Hepatocyte (in vitro differentiated cells): ENCODE results near the gene TNS2. TPM values are rescaled to one million over a fixed set of nuclear protein-coding genes. Genes with fewer than 3 reads are reported as not detected.
"Not testable (repeated sequence)": the region's sequence is repeated elsewhere in the genome, so short reads cannot be mapped to it uniquely, and the experiment has no call there.

Experiments
- DNase-seq: peaks from one replicate; pipeline ENCODE4 v3.0.0-alpha.2; 2016; ENCODE audit warnings: low spot score
- H2AFZ ChIP-seq: fragments of 200-600 bp; sonication (generic); 2 replicates; pipeline ENCODE4 v1.6.0; 2016; ENCODE audit warnings: antibody characterized with exemption, mild to moderate bottlenecking
- H3K27ac ChIP-seq: fragments of 200-600 bp; sonication (generic); 2 replicates; pipeline ENCODE4 v1.5.1; 2016; ENCODE audit warnings: mild to moderate bottlenecking
- H3K27me3 ChIP-seq: fragments of 200-600 bp; sonication (generic); 2 replicates; pipeline ENCODE4 v1.6.1; 2016
- H3K36me3 ChIP-seq: fragments of 200-600 bp; sonication (generic); replicated peaks from 2 replicates; pipeline ENCODE4 v1.5.1; 2016; ENCODE audit warnings: low read depth; ENCODE audit not compliant: insufficient read depth
- H3K4me1 ChIP-seq: fragments of 200-600 bp; sonication (generic); 2 replicates; pipeline ENCODE4 v1.5.1; 2016; ENCODE audit warnings: mild to moderate bottlenecking, moderate library complexity; ENCODE audit not compliant: insufficient read depth
- H3K4me2 ChIP-seq: fragments of 200-600 bp; sonication (generic); 2 replicates; pipeline ENCODE4 v1.6.0; 2016
- H3K4me3 ChIP-seq: fragments of 200-600 bp; sonication (generic); 2 replicates; pipeline ENCODE4 v1.5.1; 2016; ENCODE audit warnings: mild to moderate bottlenecking
- H3K79me2 ChIP-seq: fragments of 200-600 bp; sonication (generic); 2 replicates; pipeline ENCODE4 v1.6.0; 2017; ENCODE audit warnings: mild to moderate bottlenecking
- H3K9me2 ChIP-seq: fragments of 200-600 bp; sonication (generic); replicated peaks from 2 replicates; pipeline ENCODE4 v1.6.0; 2017; ENCODE audit warnings: mild to moderate bottlenecking; ENCODE audit not compliant: insufficient read depth
- H3K9me3 ChIP-seq: fragments of 200-600 bp; sonication (generic); 2 replicates; pipeline ENCODE4 v1.5.1; 2016; ENCODE audit warnings: low read depth, mild to moderate bottlenecking
- H4K20me1 ChIP-seq: fragments of 200-600 bp; sonication (generic); 2 replicates; pipeline ENCODE4 v1.6.0; 2016; ENCODE audit warnings: mild to moderate bottlenecking; ENCODE audit not compliant: insufficient read depth, poor library complexity, severe bottlenecking
- EZH2 ChIP-seq: fragments of 200-600 bp; sonication (generic); IDR thresholded peaks from 2 replicates; pipeline ENCODE4 v1.6.1; 2016; ENCODE audit warnings: antibody characterized with exemption, mild to moderate bottlenecking, borderline replicate concordance
- EZH2phosphoT487 ChIP-seq: fragments of 200-600 bp; sonication (generic); IDR thresholded peaks from one replicate; pipeline ENCODE4 v1.6.1; 2018; ENCODE audit warnings: antibody characterized with exemption, mild to moderate bottlenecking, low read depth, moderate library complexity; ENCODE audit not compliant: unreplicated experiment, severe bottlenecking
- WGBS: methylation state at CpG from one replicate; pipeline ENCODE4 v1.1.6; 2016; ENCODE audit warnings: low lambda C conversion rate; ENCODE audit errors: missing lambda C conversion rate; 5-methylcytosine and 5-hydroxymethylcytosine counted together
- polyA plus RNA-seq: library from polyadenylated mRNA; unstranded; fragments of >200 nt; fragmentation: Nextera tagmentation; extraction: Ambion mirVana; gene quantifications from 2 replicates; pipeline ENCODE4 v1.2.1, GENCODE V29; 2016
- total RNA-seq: library from RNA; depleted of rRNA; stranded (reverse); fragments of >200 nt; gene quantifications from 2 replicates; pipeline ENCODE4 v1.2.3, GENCODE V29; 2014
- TF ChIP-seq, protein P1 (sequence below): fragments of 200-600 bp; sonication (generic); IDR thresholded peaks from 2 replicates; pipeline ENCODE4 v1.5.1; 2016; ENCODE audit warnings: antibody characterized with exemption, mild to moderate bottlenecking; ENCODE audit not compliant: poor library complexity

Gene TNS2
- total and polyA plus RNA-seq, 2 experiments from 2014 or later = 15.9 to 32.2 TPM

DNA sequence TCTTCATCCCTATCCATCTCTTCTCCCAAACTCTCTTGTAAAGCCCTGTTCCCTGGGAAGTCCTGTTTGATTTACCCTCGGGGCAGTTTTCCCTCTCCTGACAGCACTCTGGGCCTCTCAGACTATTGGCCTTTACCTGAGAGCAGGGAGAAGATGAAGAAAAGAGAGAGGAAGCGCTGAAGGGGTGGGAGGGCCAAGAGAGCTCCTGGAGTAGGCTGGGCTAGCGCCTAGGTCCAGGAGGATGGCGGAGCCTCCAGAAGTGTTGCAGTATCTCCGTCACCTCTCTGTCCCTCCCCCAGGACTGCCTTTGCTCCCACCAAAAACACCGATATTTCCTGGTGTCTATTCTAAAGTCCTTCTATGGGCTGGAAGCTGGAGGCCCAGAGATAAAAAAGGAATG, 41.9 kb downstream of the TNS2 start:
- no peak for DNase-seq
- no peaks in the 10 kb centered on the region for H3K36me3 ChIP-seq
- H3K27me3 ChIP-seq = no peaks in the 10 kb centered on the region
- H3K4me1 ChIP-seq = peaks cover 11% of the 10 kb centered on the region
- 78% methylated on average over 6 of the region's 6 CpGs for whole genome bisulfite sequencing
- no peak overlapping the region for H3K4me3 ChIP-seq
- no peak overlapping the region for H3K4me2 ChIP-seq
- no peaks in the 10 kb centered on the region for H3K9me2 ChIP-seq
- H3K79me2 ChIP-seq = no peaks in the 10 kb centered on the region
- H2AFZ ChIP-seq = no peak overlapping the region
- TF ChIP-seq EZH2 = no peak
- H3K9me3 ChIP-seq = no peaks in the 10 kb centered on the region
- H3K27ac ChIP-seq = no peak overlapping the region
- H4K20me1 ChIP-seq = no peaks in the 10 kb centered on the region

DNA sequence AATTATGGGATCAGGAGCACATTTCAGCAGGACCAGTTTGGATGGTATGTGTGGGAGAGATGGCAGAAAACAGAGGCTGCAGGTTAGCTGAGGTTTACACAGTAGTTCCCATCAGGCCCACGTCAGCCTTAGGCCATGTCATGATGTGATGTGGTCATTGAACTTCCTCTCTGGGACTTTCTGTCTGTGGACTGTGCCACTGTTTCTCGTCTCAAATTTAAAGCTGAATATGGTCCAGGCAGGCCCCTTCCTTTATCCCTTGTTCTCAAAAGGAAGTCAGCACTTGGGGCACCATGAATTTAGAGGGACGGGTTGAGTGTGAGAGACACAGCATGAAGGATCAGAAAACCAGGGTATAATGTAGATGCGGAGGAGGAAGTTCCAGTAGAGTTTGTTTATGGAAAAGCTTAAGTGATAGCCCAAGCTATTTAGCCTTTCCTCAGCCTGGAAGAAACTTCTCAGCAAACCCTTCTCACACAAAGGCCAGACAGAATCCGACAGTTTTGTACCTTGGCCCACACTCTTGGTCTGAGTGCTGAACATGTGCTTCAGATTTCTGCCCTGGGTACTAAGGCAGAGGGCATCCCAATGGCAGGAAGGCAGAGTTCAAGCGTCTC, 44.0 kb downstream of the TNS2 start:
- Histone ChIP-seq H2AFZ (no peak overlapping the region), H4K20me1 (no peaks in the 10 kb centered on the region), H3K4me3 (no peak overlapping the region), H3K9me2 (no peaks in the 10 kb centered on the region), H3K9me3 (no peaks in the 10 kb centered on the region), H3K27me3 (no peaks in the 10 kb centered on the region), H3K4me1 (peaks cover 25% of the 10 kb centered on the region), H3K79me2 (no peaks in the 10 kb centered on the region), H3K4me2 (no peak overlapping the region), H3K27ac (peak overlapping the region; percentile 75), H3K36me3 (no peaks in the 10 kb centered on the region)
- 59% methylated on average over 6 of the region's 6 CpGs for WGBS
- no peak for DNase-seq
- TF ChIP-seq, protein P1, sequence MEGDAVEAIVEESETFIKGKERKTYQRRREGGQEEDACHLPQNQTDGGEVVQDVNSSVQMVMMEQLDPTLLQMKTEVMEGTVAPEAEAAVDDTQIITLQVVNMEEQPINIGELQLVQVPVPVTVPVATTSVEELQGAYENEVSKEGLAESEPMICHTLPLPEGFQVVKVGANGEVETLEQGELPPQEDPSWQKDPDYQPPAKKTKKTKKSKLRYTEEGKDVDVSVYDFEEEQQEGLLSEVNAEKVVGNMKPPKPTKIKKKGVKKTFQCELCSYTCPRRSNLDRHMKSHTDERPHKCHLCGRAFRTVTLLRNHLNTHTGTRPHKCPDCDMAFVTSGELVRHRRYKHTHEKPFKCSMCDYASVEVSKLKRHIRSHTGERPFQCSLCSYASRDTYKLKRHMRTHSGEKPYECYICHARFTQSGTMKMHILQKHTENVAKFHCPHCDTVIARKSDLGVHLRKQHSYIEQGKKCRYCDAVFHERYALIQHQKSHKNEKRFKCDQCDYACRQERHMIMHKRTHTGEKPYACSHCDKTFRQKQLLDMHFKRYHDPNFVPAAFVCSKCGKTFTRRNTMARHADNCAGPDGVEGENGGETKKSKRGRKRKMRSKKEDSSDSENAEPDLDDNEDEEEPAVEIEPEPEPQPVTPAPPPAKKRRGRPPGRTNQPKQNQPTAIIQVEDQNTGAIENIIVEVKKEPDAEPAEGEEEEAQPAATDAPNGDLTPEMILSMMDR = no peak
- TF ChIP-seq EZH2 = no peak
- TF ChIP-seq EZH2phosphoT487 = no peak

DNA sequence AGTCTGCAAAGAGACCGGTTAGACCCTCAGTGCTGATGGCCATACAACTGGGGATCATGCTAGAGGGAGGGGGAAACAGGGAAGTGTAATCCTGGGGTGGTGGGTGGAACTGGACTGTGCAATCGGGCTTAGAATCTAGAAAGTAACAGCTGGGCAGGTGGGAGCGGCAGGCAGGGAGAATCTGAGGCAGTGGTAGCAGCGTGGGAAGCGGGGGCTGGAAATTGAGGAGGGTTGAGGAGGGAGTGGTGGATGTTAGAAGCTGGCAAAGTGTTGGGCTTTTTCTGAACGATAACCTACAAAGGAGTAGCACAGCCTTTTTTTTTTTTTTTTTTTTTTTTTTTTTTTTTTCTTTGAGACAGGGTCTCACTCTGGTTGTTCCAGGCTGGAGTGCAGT, 44.5 kb downstream of the TNS2 start:
- Histone ChIP-seq H2AFZ (no peak overlapping the region), H3K4me3 (no peak overlapping the region), H3K4me1 (peaks cover 30% of the 10 kb centered on the region), H4K20me1 (no peaks in the 10 kb centered on the region), H3K36me3 (no peaks in the 10 kb centered on the region), H3K9me3 (no peaks in the 10 kb centered on the region), H3K79me2 (no peaks in the 10 kb centered on the region), H3K4me2 (no peak overlapping the region), H3K9me2 (no peaks in the 10 kb centered on the region), H3K27ac (peak overlapping the region; percentile 75), H3K27me3 (no peaks in the 10 kb centered on the region)
- TF ChIP-seq EZH2phosphoT487 (no peak), EZH2 (no peak)
- TF ChIP-seq, protein P1 = no peak
- 78% methylated on average over 6 of the region's 6 CpGs for WGBS
- no peak for DNase-seq

DNA sequence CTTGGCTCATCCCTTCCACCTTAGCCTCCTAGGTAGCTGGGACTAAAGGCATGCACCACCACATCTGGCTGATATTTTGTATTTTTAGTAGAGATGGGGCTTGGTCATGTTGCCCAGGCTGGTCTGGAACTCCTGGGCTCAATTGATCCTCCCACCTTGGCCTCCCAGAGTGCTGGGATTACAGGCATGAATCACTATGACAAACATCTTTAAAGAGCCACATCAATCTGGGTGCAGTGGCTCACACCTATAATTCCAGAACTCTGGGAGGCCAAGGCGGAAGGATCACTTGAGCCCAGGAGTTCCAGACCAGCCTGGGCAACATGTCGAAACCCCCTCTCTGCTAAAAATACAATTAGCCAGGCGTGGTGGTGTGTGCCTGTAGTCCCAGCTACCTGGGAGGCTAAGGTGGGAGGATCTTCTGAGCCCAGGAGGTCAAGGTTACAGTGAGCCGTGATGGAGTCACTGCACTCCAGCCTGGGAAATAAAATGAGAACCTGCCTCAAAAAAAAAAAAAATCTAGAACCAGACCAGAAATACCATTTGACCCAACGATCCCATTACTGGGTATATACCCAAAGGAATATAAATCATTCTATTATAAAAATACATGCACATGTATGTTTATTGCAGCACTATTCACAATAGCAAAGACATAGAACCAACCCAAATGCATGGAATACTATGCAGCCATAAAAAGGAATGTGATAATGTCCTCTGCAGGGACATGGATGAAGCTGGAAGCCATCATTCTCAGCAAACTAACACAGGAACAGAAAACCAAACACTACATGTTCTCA, 45.1 kb downstream of the TNS2 start:
- 94% methylated on average over 5 of the region's 5 CpGs for WGBS
- not testable (repeated sequence) for H3K79me2 ChIP-seq, H3K4me3 ChIP-seq, H3K36me3 ChIP-seq, H3K27me3 ChIP-seq, H3K9me2 ChIP-seq, H2AFZ ChIP-seq, H4K20me1 ChIP-seq, H3K27ac ChIP-seq, DNase-seq, H3K9me3 ChIP-seq, H3K4me2 ChIP-seq
- peaks cover 30% of the 10 kb centered on the region for H3K4me1 ChIP-seq

DNA sequence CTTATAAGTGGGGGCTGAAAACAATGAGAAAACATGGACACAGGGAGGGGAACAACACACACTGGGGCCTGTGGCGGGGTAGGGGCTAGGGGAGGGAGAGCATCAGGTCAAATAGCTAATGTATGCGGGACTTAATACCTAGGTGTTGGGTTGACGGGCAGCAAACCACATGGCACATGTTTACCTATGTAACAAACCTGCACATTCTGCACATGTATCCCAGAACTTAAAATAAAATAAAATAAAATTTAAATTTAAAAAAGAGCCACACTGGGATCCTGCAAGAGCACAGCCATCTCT, 45.7 kb downstream of the TNS2 start:
- not testable (repeated sequence) for H2AFZ ChIP-seq, H3K4me3 ChIP-seq, H3K4me2 ChIP-seq, H3K27me3 ChIP-seq, H4K20me1 ChIP-seq, DNase-seq, H3K9me2 ChIP-seq, H3K79me2 ChIP-seq, H3K9me3 ChIP-seq, H3K36me3 ChIP-seq
- WGBS = 100% methylated on average over 3 of the region's 3 CpGs
- Histone ChIP-seq H3K27ac (peak overlapping the region; percentile 88), H3K4me1 (peaks cover 30% of the 10 kb centered on the region)
